HepG2 (cell line): ENCODE data around the gene ZNF507. TPM values are rescaled to one million over a fixed set of nuclear protein-coding genes. Genes with fewer than 3 reads are reported as not detected.

Experiments
- FOXJ3 ChIP-seq: sonication (generic); formaldehyde crosslinking; IDR thresholded peaks from 2 replicates; pipeline ENCODE4 v1.4.0; 2020; ENCODE audit warnings: missing genetic modification reagents, mild to moderate bottlenecking, borderline replicate concordance
- KDM3A ChIP-seq: IDR thresholded peaks from 2 replicates; pipeline ENCODE4 v1.6.1; 2018; ENCODE audit warnings: low read depth, missing compliant biosample characterization
- KDM4B ChIP-seq: sonication (generic); formaldehyde crosslinking; IDR thresholded peaks from 2 replicates; pipeline ENCODE4 v1.4.0; 2020; ENCODE audit warnings: missing genetic modification reagents
- MYPOP ChIP-seq: sonication (generic); formaldehyde crosslinking; IDR thresholded peaks from 2 replicates; pipeline ENCODE4 v1.8.1; 2023; ENCODE audit warnings: mild to moderate bottlenecking, moderate library complexity, missing genetic modification reagents
- POGZ ChIP-seq: sonication (generic); formaldehyde crosslinking; IDR thresholded peaks from 2 replicates; pipeline ENCODE4 v1.4.0; 2020; ENCODE audit warnings: mild to moderate bottlenecking, missing genetic modification reagents
- SETDB1 ChIP-seq: sonication (generic); formaldehyde crosslinking; IDR thresholded peaks from 2 replicates; pipeline ENCODE4 v1.5.1; 2020; ENCODE audit warnings: missing genetic modification reagents, mild to moderate bottlenecking, borderline replicate concordance
- STAG1 ChIP-seq: sonication (generic); formaldehyde crosslinking; IDR thresholded peaks from 2 replicates; pipeline ENCODE4 v1.4.0; 2020; ENCODE audit warnings: missing genetic modification reagents
- STAT6 ChIP-seq: sonication (generic); formaldehyde crosslinking; IDR thresholded peaks from 2 replicates; pipeline ENCODE4 v1.4.0; 2020; ENCODE audit warnings: missing genetic modification reagents, mild to moderate bottlenecking, borderline replicate concordance
- ZMYM4 ChIP-seq: sonication (generic); formaldehyde crosslinking; IDR thresholded peaks from 2 replicates; pipeline ENCODE4 v1.8.1; 2023; ENCODE audit warnings: mild to moderate bottlenecking, missing genetic modification reagents
- ZNF383 ChIP-seq: sonication (generic); formaldehyde crosslinking; IDR thresholded peaks from 2 replicates; pipeline ENCODE4 v1.4.0; 2020; ENCODE audit warnings: missing genetic modification reagents, mild to moderate bottlenecking, borderline replicate concordance
- ZNF580 ChIP-seq: IDR thresholded peaks from 2 replicates; pipeline ENCODE4 v1.6.1; 2016; ENCODE audit warnings: low read depth, borderline replicate concordance
- ZNF781 ChIP-seq: sonication (generic); formaldehyde crosslinking; IDR thresholded peaks from 2 replicates; pipeline ENCODE4 v1.5.1; 2020; ENCODE audit warnings: borderline replicate concordance, mild to moderate bottlenecking, missing genetic modification reagents; ENCODE audit errors: not compliant biosample characterization
- polyA plus RNA-seq, 8 experiments: library from polyadenylated mRNA; depleted of rRNA in 3 of 8; stranded (reverse) in 7 of 8; unstranded in 1 of 8; fragments of >200 nt; fragmentation: Illumina TruSeq in 4 of 8; extraction: Trizol in 4 of 8; gene quantifications; 2 replicates each; pipeline versions ENCODE4 v1.2.1 to v1.2.3, GENCODE V29; 2011 to 2016; ENCODE audit warnings: low read depth in 4 of 8, missing spikeins in 1 of 8, mixed read lengths in 1 of 8; ENCODE audit not compliant: insufficient read depth in 1 of 8
- total RNA-seq, 5 experiments: library from RNA; depleted of rRNA; stranded (reverse); fragments of >200 nt; fragmentation: Illumina TruSeq; extraction: Trizol; gene quantifications; 2 replicates each; pipeline ENCODE4 v1.2.3, GENCODE V29; 2016; ENCODE audit warnings: low read depth in 1 of 5
- TF ChIP-seq, protein P1 (sequence below): sonication (generic); formaldehyde crosslinking; IDR thresholded peaks from 2 replicates; pipeline ENCODE4 v1.4.0; 2020; ENCODE audit warnings: missing genetic modification reagents, borderline replicate concordance
- TF ChIP-seq, protein P2 (sequence below): sonication (generic); formaldehyde crosslinking; IDR thresholded peaks from 2 replicates; pipeline ENCODE4 v1.5.0; 2020; ENCODE audit warnings: mild to moderate bottlenecking, missing genetic modification reagents, moderate library complexity
- TF ChIP-seq, protein P3 (sequence below): sonication (generic); formaldehyde crosslinking; IDR thresholded peaks from 2 replicates; pipeline ENCODE4 v1.4.0; 2020; ENCODE audit warnings: mild to moderate bottlenecking, missing genetic modification reagents
- TF ChIP-seq, protein P4 (sequence below): sonication (generic); formaldehyde crosslinking; IDR thresholded peaks from 2 replicates; pipeline ENCODE4; 2020; ENCODE audit warnings: missing genetic modification reagents, mild to moderate bottlenecking, borderline replicate concordance

ZNF507 gene
- total and polyA plus RNA-seq, 2 of the 13 experiments (the other 11 are each of a cell fraction or from before 2014, with no cell fraction given), result 7.3 to 10.9 TPM

- no peak for TF ChIP-seq ZNF580 (CRISPR knock-in tag)
- TF ChIP-seq FOXJ3 (CRISPR knock-in tag), result no peak
- TF ChIP-seq KDM3A, result no peak
- no peak for TF ChIP-seq MYPOP
- peak; percentile 64 for TF ChIP-seq STAG1 (CRISPR knock-in tag)
- TF ChIP-seq KDM4B (CRISPR knock-in tag), result no peak
- TF ChIP-seq, protein P1, sequence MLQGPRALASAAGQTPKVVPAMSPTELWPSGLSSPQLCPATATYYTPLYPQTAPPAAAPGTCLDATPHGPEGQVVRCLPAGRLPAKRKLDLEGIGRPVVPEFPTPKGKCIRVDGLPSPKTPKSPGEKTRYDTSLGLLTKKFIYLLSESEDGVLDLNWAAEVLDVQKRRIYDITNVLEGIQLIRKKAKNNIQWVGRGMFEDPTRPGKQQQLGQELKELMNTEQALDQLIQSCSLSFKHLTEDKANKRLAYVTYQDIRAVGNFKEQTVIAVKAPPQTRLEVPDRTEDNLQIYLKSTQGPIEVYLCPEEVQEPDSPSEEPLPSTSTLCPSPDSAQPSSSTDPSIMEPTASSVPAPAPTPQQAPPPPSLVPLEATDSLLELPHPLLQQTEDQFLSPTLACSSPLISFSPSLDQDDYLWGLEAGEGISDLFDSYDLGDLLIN (CRISPR knock-in tag), result no peak
- TF ChIP-seq POGZ, result no peak
- TF ChIP-seq STAT6, result no peak
- TF ChIP-seq ZNF383, result no peak
- peak; percentile 24; the same call in 1 of the 2 replicates for TF ChIP-seq ZMYM4 (CRISPR knock-in tag)
- TF ChIP-seq ZNF781 (CRISPR knock-in tag), result no peak
- TF ChIP-seq, protein P2, sequence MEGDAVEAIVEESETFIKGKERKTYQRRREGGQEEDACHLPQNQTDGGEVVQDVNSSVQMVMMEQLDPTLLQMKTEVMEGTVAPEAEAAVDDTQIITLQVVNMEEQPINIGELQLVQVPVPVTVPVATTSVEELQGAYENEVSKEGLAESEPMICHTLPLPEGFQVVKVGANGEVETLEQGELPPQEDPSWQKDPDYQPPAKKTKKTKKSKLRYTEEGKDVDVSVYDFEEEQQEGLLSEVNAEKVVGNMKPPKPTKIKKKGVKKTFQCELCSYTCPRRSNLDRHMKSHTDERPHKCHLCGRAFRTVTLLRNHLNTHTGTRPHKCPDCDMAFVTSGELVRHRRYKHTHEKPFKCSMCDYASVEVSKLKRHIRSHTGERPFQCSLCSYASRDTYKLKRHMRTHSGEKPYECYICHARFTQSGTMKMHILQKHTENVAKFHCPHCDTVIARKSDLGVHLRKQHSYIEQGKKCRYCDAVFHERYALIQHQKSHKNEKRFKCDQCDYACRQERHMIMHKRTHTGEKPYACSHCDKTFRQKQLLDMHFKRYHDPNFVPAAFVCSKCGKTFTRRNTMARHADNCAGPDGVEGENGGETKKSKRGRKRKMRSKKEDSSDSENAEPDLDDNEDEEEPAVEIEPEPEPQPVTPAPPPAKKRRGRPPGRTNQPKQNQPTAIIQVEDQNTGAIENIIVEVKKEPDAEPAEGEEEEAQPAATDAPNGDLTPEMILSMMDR, result peak; percentile 84
- TF ChIP-seq, protein P3, sequence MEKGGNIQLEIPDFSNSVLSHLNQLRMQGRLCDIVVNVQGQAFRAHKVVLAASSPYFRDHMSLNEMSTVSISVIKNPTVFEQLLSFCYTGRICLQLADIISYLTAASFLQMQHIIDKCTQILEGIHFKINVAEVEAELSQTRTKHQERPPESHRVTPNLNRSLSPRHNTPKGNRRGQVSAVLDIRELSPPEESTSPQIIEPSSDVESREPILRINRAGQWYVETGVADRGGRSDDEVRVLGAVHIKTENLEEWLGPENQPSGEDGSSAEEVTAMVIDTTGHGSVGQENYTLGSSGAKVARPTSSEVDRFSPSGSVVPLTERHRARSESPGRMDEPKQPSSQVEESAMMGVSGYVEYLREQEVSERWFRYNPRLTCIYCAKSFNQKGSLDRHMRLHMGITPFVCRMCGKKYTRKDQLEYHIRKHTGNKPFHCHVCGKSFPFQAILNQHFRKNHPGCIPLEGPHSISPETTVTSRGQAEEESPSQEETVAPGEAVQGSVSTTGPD (CRISPR knock-in tag), result no peak
- TF ChIP-seq, protein P4, sequence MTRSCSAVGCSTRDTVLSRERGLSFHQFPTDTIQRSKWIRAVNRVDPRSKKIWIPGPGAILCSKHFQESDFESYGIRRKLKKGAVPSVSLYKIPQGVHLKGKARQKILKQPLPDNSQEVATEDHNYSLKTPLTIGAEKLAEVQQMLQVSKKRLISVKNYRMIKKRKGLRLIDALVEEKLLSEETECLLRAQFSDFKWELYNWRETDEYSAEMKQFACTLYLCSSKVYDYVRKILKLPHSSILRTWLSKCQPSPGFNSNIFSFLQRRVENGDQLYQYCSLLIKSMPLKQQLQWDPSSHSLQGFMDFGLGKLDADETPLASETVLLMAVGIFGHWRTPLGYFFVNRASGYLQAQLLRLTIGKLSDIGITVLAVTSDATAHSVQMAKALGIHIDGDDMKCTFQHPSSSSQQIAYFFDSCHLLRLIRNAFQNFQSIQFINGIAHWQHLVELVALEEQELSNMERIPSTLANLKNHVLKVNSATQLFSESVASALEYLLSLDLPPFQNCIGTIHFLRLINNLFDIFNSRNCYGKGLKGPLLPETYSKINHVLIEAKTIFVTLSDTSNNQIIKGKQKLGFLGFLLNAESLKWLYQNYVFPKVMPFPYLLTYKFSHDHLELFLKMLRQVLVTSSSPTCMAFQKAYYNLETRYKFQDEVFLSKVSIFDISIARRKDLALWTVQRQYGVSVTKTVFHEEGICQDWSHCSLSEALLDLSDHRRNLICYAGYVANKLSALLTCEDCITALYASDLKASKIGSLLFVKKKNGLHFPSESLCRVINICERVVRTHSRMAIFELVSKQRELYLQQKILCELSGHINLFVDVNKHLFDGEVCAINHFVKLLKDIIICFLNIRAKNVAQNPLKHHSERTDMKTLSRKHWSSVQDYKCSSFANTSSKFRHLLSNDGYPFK, result no peak
- no peak for TF ChIP-seq SETDB1 (CRISPR knock-in tag)
Measured at GRCh38 chr19:32339988-32340874, 5.2 kb upstream of the ZNF507 start (continued).
